D721Med (cell line): Measurements from ENCODE around the gene TMEM91.
"Not testable (repeated sequence)": the region's sequence is repeated elsewhere in the genome, so short reads cannot be mapped to it uniquely, and the experiment has no call there.

Experiments
- DNase-seq: peaks from one replicate; pipeline ENCODE4 v3.0.0; 2011; ENCODE audit warnings: low spot score; ENCODE audit not compliant: insufficient read length
- FAIRE-seq: peaks from 2 replicates; lab custom pipeline; 2011; peaks lifted over from hg19 to GRCh38; lab: Jason Lieb, UNC
- CTCF ChIP-seq: IDR thresholded peaks from 2 replicates; pipeline ENCODE4 v1.5.1; 2012; ENCODE audit warnings: mild to moderate bottlenecking, control low read depth; ENCODE audit not compliant: insufficient read depth; ENCODE audit errors: missing control alignments

The TMEM91 gene

GRCh38 chr19:41366089-41366488, 10.2 kb upstream of the TMEM91 start:
- no peak for FAIRE-seq

DNA sequence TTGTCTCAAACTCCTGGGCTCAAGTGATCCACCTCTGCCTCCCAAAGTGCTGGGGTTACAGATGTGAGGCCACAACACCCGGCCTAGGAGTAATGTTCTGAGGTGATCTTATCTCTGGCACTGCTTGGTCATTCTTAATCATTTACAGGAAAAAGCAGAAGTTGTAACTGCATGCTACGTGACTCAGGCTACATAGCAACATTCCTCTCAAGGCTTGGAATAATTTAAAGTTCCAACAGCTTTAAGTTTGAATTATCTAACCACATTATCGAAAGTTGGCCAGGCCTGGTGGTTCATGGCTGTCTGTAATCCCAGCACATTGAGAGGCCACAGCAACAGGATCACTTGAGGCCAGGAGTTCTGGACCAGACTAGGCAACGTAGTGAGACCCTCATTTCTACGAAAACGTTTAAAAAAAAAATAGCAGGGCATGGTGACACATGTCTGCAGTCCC, 8.5 kb upstream of the TMEM91 start:
- FAIRE-seq (no peak), DNase-seq (no peak)
- no peak for TF ChIP-seq CTCF

More at GRCh38 chr19:41366089-41366488, 10.2 kb upstream of the TMEM91 start:
- no peak for TF ChIP-seq CTCF
- DNase-seq, result no peak

GRCh38 chr19:41369769-41370168, 6.6 kb upstream of the TMEM91 start:
- TF ChIP-seq CTCF, result no peak

DNA sequence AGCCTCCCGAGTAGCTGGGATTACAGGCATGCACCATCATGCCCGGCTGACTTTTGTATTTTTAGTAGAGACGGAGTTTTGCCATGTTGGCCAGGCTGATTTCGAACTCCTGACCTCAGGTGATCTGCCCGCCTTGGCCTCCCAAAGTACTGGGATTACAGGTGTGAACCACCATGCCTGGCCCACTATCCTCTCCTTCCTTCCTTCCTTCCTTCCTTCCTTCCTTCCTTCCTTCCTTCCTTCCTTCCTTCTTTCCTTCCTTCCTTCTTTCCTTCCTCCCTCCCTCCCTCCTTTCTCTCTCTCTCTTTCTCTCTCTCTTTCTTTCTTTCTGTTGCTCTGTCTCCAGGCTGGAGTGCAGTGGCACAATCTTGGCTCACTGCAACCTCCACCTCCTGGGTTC, 5.2 kb upstream of the TMEM91 start:
- not testable (repeated sequence) for FAIRE-seq, DNase-seq

More at GRCh38 chr19:41369769-41370168, 6.6 kb upstream of the TMEM91 start:
- FAIRE-seq (no peak), DNase-seq (no peak)

DNA sequence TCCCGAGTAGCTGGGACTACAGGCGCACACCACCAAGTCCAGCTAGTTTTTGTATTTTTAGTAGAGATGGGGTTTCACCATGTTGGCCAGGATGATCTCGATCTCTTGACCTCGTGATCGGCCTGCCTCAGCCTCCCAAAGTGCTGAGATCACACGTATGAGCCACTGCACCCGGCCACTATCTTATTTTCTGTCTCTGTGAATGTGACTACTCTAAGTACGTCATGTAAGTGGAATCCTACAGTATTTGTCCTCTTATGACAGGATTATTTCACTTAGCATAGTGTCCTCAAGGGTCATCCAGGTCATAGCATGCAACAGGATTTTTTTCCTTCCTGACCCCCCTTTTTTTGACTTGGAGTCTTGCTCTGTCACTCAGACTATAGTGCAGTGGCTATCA, 4.8 kb upstream of the TMEM91 start:
- DNase-seq, result no peak
- no peak for FAIRE-seq
- no peak for TF ChIP-seq CTCF

- no peak for TF ChIP-seq CTCF
- no peak for DNase-seq
- FAIRE-seq, result no peak
These were observed 3.8 kb upstream of the TMEM91 start for GRCh38 chr19:41372501-41372900.

DNA sequence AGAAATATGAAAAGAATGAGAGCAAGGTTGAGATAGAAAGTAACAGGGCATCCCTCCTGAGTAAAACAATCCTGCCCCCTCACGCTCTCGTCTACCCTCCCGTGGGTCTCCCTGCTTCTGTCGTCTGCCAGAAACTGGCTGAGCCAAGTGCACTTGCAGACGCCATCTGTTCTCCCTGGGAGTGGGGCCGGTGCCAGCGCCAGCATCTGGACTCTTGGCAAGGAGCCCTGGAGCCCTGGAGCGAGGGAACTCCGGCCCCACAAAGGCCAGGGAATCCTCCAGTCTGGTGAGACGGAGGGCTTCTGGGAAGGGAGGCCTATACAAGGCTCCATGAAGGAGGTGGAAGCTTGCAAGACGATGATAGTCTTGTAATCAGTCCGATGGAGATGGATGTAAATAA, 2.3 kb upstream of the TMEM91 start:
- no peak for TF ChIP-seq CTCF
- peak; percentile 70 for DNase-seq
- no peak for FAIRE-seq

DNA sequence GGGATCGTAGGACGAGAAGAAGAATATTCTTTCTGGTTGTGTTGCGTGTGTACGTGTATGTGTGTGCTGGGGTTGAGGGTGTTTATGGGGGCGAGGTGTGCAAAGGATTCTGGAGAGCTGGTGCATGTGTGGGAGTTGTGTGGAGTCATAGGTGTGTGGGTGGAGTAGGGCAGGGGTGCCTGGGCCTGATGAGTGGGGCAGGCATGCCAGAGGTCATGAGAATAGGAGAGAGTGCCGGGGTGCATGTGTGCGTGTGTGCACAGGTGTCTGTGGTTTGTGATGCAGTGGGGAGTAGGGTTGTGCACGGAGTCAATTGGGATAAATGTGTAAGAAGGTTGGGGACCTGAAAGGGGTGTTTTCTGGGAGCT, 649 bp downstream of the TMEM91 start:
- no peak for DNase-seq
- no peak for TF ChIP-seq CTCF
- no peak for FAIRE-seq
